ENCODE results near the gene ASTN1.

ASTN1 gene

DNA sequence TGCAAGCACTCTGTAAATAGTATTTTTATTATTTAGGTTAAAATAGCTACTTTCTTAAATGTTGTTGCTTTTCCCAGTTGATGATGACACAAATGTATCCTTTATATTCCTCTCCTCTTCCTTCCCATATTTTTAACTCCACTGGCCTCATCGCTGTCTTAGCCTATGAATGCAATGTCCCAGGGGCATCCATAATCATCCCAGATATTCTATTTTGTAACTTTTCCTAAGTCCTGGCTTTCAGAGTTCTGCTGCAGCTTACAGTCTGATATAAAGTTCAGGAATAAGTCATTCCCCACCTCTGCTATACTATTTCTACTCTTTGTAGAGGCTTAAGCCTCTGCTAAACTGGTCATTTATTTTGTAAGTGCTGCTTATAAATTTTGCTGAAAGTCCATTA is 58.3 kb downstream of the ASTN1 start:
- DNase-seq (ENCODE audit: low read depth), result no peak
- TF ChIP-seq, protein P1, sequence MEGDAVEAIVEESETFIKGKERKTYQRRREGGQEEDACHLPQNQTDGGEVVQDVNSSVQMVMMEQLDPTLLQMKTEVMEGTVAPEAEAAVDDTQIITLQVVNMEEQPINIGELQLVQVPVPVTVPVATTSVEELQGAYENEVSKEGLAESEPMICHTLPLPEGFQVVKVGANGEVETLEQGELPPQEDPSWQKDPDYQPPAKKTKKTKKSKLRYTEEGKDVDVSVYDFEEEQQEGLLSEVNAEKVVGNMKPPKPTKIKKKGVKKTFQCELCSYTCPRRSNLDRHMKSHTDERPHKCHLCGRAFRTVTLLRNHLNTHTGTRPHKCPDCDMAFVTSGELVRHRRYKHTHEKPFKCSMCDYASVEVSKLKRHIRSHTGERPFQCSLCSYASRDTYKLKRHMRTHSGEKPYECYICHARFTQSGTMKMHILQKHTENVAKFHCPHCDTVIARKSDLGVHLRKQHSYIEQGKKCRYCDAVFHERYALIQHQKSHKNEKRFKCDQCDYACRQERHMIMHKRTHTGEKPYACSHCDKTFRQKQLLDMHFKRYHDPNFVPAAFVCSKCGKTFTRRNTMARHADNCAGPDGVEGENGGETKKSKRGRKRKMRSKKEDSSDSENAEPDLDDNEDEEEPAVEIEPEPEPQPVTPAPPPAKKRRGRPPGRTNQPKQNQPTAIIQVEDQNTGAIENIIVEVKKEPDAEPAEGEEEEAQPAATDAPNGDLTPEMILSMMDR (IDR thresholded peaks at IDR 0.05; ENCODE audit: control insufficient read depth, insufficient read depth, low read depth, low read length, missing control alignments), result no peak

GRCh38 chr1:177103005-177103852 is 61.3 kb downstream of the ASTN1 start:
- no peak for DNase-seq (ENCODE audit: low read depth)
- TF ChIP-seq, protein P1 (IDR thresholded peaks at IDR 0.05; ENCODE audit: control insufficient read depth, insufficient read depth, low read depth, low read length, missing control alignments), result no peak
- H3K4me3 ChIP-seq (ENCODE audit: control insufficient read depth, low read depth, low read length), result no peak overlapping the region

More for the DNA sequence above, 58.3 kb downstream of the ASTN1 start:
- H3K4me3 ChIP-seq (ENCODE audit: control insufficient read depth, low read depth, low read length), result no peak overlapping the region

- no peak for DNase-seq (ENCODE audit: low read depth)
- no peak overlapping the region for H3K4me3 ChIP-seq (ENCODE audit: control insufficient read depth, low read depth, low read length)
- TF ChIP-seq, protein P1 (IDR thresholded peaks at IDR 0.05; ENCODE audit: control insufficient read depth, insufficient read depth, low read depth, low read length, missing control alignments), result no peak
These were observed 72.5 kb downstream of the ASTN1 start for GRCh38 chr1:177092001-177092400.

DNA sequence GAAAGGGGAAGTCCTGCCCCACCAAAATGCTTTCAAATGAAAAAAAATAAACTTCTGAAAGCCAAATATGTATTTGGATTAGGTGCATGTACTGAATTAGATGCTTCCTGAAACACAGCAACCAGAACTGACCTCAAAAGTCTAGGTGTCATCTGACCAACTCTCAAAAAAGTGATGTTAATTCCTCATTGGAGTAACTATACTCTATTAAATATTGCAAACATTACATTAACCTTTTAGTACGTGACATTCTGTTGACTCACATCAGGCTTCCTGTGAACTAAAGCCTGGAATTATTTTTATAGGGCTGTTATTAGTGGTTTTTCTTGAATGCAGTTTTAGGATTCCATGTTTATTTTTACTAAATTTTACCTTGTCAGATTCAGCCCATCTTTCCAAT is 73.5 kb downstream of the ASTN1 start:
- TF ChIP-seq, protein P1 (IDR thresholded peaks at IDR 0.05; ENCODE audit: control insufficient read depth, insufficient read depth, low read depth, low read length, missing control alignments), result no peak
- H3K4me3 ChIP-seq (ENCODE audit: control insufficient read depth, low read depth, low read length), result no peak overlapping the region
- DNase-seq (ENCODE audit: low read depth), result no peak

DNA sequence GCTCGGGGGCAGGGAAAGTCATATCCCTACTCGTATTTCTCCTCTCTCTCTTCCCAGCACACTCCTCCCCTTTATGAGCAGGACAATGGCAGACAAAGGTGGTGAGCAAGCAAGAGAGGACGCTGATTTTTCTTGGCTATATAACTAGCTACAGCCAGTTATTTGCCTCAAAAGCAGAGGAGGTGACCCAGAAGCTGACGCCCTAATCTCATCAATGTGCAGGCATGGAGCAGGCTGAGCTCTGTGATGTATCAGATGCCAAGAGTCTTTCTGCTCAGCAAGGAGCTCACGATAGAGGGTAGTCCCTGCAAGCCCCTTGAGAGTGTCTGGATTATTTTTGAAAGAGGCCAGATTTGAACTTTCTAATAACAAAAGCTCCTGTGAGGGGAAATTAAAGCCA is 75.5 kb downstream of the ASTN1 start:
- TF ChIP-seq, protein P1 (IDR thresholded peaks at IDR 0.05; ENCODE audit: control insufficient read depth, insufficient read depth, low read depth, low read length, missing control alignments), result no peak
- no peak overlapping the region for H3K4me3 ChIP-seq (ENCODE audit: control insufficient read depth, low read depth, low read length)
- DNase-seq (ENCODE audit: low read depth), result no peak

GRCh38 chr1:177082855-177083693 is 81.4 kb downstream of the ASTN1 start:
- TF ChIP-seq, protein P1 (IDR thresholded peaks at IDR 0.05; ENCODE audit: control insufficient read depth, insufficient read depth, low read depth, low read length, missing control alignments), result no peak
- peak; percentile 44 for DNase-seq (ENCODE audit: low read depth)
- H3K4me3 ChIP-seq (ENCODE audit: control insufficient read depth, low read depth, low read length), result no peak overlapping the region

Data from AG09309 (cell line).